D341Med (cell line): ENCODE measurements around the gene TRMT44.
"Not testable (repeated sequence)": the region's sequence is repeated elsewhere in the genome, so short reads cannot be mapped to it uniquely, and the experiment has no call there.

Experiments used
- DNase-seq: peaks from one replicate; pipeline ENCODE4 v3.0.0; 2012; ENCODE audit warnings: low spot score

TRMT44 gene

DNA sequence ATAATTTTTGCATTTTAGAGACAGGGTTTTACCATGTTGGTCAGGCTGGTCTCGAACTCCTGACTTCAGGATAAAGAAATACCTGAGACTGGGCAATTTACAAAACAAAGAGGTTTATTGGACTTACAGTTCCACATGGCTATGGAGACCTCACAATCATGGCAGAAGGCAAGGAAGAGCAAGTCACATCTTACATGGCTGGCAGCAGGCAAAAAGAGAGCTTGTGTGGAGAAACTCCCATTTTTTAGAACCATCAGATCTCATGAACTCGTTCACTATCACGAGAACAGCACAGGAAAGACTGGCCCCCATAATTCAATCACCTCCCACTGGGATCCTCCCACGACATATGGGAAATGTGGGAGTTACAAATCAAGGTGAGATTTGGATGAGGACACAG, 72.5 kb downstream of the TRMT44 start:
- not testable (repeated sequence) for DNase-seq

DNA sequence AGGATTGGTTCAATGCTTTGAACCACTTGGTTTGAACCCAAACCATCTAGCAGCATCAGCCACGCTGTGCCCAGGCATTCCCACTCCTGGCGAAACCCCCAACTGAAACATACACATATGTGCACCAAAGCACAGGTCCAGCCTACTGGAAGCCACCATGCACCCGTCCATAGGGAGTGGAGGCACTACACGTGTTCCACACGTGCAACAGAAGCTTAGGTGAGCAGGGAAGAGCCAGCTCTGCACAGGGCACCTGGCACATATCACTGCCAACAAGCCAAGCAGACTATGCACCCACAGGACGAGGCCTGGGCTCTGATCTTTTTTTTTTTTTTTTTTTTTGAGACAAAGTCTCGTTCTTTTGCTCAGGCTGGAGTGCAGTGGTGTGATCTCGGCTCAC, 73.4 kb downstream of the TRMT44 start:
- no peak for DNase-seq

DNA sequence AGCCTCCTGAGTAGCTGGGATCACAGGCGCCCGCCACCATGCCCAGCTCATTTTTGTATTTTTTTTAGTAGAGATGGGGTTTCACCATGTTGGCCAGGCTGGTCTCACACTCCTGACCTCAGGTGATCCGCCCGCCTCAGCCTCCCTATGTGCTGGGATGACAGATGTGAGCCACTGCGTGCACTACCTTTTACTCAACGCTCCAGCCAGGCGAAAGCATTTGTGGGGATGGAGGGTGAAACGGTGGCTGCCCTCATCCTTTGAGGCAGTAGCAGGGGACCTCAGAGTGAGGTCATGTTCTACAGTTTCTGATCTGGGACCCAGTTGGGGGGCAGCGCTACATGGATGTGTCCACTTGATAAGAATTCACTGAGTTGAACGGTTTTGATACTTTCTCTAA, 73.8 kb downstream of the TRMT44 start:
- DNase-seq = no peak

DNA sequence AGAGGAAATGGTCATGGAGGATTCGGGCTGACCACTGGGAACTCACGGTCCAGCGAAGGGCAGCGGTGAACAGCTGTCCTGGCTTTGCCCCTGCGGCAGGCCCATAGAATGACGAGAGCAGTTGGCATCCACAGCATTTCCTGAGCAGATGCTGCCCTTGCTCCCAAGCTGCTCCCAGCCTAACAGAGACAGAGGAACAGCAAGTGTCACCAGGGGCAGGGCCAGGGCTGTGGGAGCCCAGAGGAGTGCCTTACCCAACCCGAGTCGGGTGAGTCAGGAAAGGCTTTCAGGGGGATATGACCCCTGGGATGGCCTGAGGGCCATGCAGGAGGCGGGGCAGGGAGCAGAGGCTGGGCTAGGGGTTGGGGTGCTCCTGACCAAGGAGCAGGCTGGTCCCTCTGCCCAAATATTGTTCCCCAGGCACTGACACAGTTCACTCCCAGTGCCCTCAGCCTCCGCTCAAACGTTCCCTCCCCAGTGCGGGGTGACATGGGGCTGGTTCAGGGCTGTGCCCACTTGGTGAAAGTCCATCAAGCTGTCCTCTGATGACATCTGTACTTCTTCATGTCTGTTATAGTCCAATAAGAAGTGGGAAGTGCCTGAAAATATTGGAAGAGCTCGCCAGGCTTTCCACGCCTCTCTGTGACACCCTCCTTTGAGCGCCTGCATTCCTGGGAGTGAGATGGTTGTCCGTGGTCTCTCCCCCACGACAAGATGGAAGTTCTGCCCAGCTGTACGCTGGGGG, 74.9 kb downstream of the TRMT44 start:
- no peak for DNase-seq

DNA sequence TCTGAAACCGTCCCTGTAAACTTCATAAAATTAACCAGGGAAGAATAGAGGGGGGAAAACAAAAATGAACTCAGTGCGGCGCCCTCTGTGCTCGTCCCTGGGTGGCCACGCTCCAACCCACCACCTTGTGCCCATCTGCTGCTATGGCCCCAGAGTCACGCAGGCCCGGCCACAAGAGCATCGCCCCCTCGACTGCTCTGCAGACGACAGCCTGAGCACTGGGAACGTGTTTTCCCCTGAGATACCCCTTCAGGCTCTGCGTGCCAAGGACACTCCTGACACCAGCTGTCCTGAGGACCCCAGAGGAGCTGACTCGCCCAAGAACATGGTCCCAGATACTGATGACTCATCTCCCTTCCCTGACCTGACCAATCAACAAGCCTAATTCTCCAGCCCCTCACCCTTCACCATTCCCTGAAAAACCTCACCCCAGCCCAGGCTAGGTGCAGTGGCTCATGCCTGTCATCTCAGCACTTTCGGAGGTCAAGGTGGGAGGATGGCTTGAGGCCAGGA, 75.5 kb downstream of the TRMT44 start:
- no peak for DNase-seq

DNA sequence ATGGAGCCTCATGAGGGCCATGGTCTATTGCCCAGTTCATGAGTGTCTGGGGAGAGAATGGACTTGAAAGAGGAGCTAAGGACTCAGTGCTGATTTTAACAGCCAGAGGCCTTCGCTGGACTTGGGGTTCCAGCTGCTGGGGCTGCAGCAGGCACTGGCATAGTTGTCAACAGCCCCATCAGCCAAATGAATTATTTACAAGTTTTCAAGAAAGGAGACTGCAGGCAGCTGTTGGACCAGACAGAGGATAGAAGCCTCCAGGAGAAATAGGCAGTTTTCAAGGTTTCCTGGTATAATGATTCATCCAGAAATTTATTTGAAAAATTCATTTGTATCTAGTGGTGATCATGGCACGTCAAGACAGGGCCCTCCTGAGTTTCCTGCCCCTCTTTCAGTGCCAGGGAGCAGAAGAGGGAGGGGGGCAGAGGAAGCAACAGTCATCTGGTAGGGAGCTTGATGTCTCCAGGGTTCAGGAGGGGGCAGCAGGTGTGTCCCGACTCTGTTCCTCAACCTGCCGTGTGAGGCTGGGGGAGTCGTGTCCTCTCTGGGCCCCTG, 76.5 kb downstream of the TRMT44 start:
- no peak for DNase-seq

DNA sequence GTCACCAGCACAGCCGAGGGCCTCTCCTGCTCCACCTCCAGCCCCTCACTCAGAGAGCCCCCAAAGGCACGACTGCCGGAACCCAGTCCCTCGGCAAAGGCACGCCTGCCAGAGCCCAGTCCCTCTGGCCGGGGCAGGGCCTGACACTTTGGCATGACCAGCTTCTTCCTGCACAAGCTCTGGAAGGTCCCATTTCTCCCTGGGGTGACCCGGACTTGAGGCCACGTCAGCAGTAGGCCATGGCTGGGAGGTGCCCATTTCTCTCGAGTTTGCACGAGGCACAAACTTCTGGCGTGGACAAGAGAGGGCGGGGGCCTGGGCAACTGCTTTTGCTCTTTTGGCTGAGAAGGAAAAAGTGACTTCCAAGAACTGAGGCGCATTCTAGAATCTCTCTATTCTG, 77.4 kb downstream of the TRMT44 start:
- no peak for DNase-seq

DNA sequence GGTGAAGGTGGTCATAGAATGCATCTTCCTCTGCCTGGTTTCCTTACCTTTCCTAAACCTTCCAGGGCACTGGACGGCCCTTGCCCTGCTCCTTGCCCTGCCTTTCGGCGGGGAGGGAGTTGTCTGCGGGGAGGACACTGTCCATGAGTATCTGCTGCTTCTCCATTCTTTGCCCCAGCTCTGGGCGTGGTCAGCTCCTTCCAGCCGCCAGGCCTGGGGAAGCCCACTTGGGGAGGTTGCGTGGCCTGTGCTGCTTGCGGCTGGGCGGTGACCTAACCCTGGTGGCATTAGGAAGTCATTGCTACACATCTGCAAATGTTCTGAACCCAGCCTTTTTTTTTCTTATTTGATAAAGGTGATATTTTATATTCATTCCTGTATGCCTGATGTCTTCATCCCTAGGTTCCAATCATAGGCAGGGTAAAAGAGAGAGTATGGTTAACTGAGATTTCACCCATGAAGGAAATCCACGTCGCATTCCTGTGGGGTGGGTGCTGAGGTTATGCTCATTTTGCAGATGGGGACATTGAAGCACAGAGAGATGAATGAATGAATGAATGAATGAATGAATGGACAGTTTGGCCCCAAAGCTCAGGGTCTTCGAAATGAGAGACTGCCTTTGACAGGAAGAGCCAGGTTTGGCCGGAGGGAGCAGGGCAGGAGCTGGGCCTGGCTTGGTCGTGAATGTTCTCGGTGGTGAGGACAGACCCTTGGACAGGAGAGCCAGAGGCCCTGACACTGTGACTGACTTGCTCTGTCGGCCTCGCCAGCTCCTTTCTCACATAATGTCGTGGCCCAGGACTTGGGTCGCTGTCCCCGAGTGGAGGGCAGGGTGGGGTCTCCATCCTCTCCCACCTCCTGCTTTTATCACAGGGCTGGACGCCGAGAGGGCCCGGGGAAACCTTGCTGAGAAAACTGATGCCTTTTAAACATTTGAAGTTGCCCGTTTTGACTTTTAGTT, 81.9 kb downstream of the TRMT44 start:
- DNase-seq = no peak

DNA sequence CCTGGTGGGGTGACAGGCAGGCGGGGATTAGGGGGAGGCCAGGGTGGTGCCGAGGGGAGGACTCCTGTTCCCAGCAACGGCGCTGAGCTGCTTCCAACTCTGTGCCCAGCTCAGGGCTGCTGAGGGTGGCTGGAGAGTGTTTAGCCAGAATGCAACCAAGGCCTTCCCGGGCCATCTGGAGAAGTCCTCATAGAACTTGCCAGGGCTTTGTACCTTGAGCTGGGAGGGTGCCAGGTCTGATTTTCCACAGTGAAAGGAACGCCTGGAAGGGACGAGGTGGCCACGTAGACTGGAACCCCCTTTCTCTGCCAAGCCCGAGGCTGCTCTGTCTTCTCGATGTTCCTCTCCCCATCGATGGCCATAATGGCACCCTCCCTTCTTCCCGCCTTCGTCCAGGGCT, 82.6 kb downstream of the TRMT44 start:
- DNase-seq = no peak

DNA sequence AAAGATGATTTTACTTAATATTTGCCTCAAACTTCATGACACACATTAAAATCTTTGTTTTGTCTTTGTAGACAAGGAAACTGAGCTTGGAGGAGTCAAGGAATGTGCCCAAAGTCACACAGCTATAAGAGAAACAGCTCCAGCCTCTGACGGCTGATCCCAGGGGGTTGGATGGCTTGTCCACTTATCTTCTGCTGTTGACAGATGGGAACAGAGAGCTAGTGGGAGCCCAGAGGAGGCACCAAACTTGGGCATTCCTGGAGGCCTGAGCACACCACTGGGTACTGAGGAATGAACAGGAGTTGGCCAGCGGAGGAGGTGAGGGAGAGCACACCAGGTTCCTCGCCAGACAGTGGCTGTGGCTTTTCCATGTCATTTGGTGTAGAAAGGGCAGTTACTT, 83.2 kb downstream of the TRMT44 start:
- no peak for DNase-seq

DNA sequence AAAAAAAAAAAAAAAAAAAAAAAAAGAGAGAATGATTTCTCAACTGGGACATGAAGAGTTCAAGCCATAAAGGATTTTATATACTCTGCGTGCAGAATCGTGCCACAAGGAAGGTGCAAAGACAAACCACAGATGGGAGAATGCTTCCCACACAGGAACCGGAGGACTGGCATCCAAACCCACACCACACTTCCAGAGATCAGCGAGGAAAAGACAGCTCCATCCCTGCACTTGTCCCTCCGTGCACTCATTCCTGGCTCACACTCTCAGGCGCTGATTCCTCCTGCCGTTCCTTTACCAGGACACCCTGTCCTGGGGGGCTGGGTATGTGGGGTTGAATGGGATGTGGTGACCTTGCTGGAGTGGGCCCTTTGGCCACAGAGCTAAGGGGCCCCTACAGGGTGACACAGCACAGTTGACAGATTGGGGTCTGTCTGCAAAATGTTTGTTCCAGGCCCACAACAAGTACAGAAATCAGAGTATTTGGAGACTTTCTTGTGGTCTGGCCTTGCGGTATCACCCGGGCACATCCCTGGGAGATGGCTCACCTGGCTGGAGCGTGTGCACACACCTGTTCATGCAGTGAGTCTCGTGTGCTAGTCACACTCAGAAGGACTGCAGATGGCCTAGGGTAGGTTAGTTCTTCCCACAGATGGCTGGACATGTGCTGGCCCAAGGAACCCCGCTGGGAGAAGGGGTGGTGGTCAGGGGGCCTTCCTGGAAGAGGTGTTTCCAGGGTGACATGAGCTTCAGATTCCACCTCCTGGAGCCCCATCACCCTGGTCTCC, 84.2 kb downstream of the TRMT44 start:
- no peak for DNase-seq

DNA sequence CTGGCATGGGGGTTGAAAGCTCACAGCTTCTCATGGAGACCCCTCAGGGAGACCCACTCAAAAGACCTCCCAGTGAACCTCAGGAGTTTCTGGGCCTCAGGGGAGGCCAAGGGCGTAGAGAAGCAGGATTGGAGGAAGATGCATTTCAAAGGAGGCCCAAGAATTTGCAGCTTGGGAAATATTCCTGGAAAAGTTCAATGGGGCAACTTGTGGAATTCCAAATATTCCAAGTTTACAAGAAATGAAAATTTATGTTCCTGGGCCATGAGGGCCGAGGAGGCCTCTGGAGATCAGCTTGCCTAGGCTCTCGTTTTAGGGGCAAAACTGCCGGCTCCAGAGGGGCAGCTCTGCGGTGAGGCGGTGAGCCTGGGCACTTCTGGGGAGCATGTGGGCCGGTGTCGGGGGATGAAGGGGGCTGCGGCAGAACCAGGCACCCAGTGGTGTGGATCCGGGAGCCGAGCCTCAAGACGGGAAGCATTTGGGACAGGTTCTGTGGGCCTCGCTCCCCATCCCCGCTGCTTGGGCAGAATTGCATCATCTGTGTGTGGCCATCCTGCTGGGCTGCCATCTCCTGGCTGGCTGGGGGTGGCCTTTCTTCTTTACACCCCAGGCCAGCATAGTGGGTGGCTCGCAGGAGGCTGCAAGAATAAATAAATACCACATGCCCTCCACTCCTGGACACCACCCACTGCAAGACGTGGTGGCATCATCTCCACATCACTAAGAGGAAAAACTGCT, 85.0 kb downstream of the TRMT44 start:
- DNase-seq = no peak
